Endodermal cell (in vitro differentiated cells): ENCODE measurements around the gene SYNE3. TPM values are rescaled to one million over a fixed set of nuclear protein-coding genes. Genes with fewer than 3 reads are reported as not detected.

ENCODE experiments used
- DNase-seq: peaks from one replicate; pipeline ENCODE4 v3.0.0-alpha.2; 2017
- H3K27ac ChIP-seq: 2 replicates; pipeline ENCODE4 v1.5.1; 2013; ENCODE audit warnings: mild to moderate bottlenecking, low read depth, low read length, moderate library complexity
- H3K27me3 ChIP-seq: 2 replicates; pipeline ENCODE4 v1.6.1; 2013; ENCODE audit warnings: mild to moderate bottlenecking, low read length, moderate library complexity; ENCODE audit not compliant: insufficient read depth, control insufficient read depth, poor library complexity, severe bottlenecking
- H3K36me3 ChIP-seq: 2 replicates; pipeline ENCODE4 v1.7.0; 2013; ENCODE audit warnings: mild to moderate bottlenecking, low read length, moderate library complexity; ENCODE audit not compliant: control insufficient read depth, insufficient read depth
- H3K4me1 ChIP-seq: one replicate; pipeline ENCODE4 v1.7.0; 2013; ENCODE audit warnings: low read length; ENCODE audit not compliant: control insufficient read depth, insufficient read depth
- H3K4me3 ChIP-seq: 2 replicates; pipeline ENCODE4 v1.5.1; 2013; ENCODE audit warnings: mild to moderate bottlenecking, low read length, moderate library complexity
- H3K9ac ChIP-seq: 2 replicates; pipeline ENCODE4 v1.6.1; 2013; ENCODE audit warnings: mild to moderate bottlenecking, low read length, moderate library complexity; ENCODE audit not compliant: poor library complexity, severe bottlenecking; ENCODE audit errors: extremely low read depth
- H3K9me3 ChIP-seq: 2 replicates; pipeline ENCODE4 v1.6.1; 2013; ENCODE audit warnings: mild to moderate bottlenecking, low read length, moderate library complexity; ENCODE audit not compliant: control insufficient read depth
- H3K27ac Mint-ChIP-seq: 2 replicates; pipeline ENCODE4 v1.8.0; 2020; ENCODE audit warnings: mixed read lengths
- H3K27me3 Mint-ChIP-seq: 2 replicates; pipeline ENCODE4 v1.8.0; 2021; ENCODE audit warnings: mild to moderate bottlenecking, mixed read lengths; ENCODE audit not compliant: insufficient read depth
- H3K36me3 Mint-ChIP-seq: 2 replicates; pipeline ENCODE4 v1.8.0; 2020; ENCODE audit warnings: low read depth, mixed read lengths
- H3K4me1 Mint-ChIP-seq: 2 replicates; pipeline ENCODE4 v1.8.0; 2020; ENCODE audit warnings: mixed read lengths
- H3K4me3 Mint-ChIP-seq: 2 replicates; pipeline ENCODE4 v1.8.0; 2020; ENCODE audit warnings: mild to moderate bottlenecking, moderate library complexity, mixed read lengths
- H3K9me3 Mint-ChIP-seq: 2 replicates; pipeline ENCODE4 v1.8.0; 2020; ENCODE audit warnings: mild to moderate bottlenecking, mixed read lengths
- CTCF ChIP-seq: fragments of 200-600 bp; sonication (generic); conservative IDR thresholded peaks from 2 replicates; pipeline ENCODE4 v1.5.0; 2021; ENCODE audit warnings: antibody characterized with exemption, mild to moderate bottlenecking
- WGBS, 2 experiments: methylation state at CpG; one replicate each; pipeline versions ENCODE4 v1.1.5 to v1.1.7; 2013; ENCODE audit warnings: missing lambda C conversion rate in 2 of 2, mixed read lengths in 1 of 2; ENCODE audit not compliant: insufficient coverage in 1 of 2, insufficient read length in 1 of 2; 5-methylcytosine and 5-hydroxymethylcytosine counted together
- total RNA-seq, 2 donors: library from RNA; stranded (reverse); fragmentation: NEBNext Ultra II Directional in 1 of 2; extraction: Animal tissue kit (Norgen Biotek cat#: 25700) in 1 of 2; gene quantifications; 2 replicates in 1 of 2; 3 replicates in 1 of 2; pipeline ENCODE4 v1.2.1, GENCODE V29; 2021

The SYNE3 gene
- total RNA-seq, 2 donors from 2014 or later = 1.0 to 5.2 TPM

DNA sequence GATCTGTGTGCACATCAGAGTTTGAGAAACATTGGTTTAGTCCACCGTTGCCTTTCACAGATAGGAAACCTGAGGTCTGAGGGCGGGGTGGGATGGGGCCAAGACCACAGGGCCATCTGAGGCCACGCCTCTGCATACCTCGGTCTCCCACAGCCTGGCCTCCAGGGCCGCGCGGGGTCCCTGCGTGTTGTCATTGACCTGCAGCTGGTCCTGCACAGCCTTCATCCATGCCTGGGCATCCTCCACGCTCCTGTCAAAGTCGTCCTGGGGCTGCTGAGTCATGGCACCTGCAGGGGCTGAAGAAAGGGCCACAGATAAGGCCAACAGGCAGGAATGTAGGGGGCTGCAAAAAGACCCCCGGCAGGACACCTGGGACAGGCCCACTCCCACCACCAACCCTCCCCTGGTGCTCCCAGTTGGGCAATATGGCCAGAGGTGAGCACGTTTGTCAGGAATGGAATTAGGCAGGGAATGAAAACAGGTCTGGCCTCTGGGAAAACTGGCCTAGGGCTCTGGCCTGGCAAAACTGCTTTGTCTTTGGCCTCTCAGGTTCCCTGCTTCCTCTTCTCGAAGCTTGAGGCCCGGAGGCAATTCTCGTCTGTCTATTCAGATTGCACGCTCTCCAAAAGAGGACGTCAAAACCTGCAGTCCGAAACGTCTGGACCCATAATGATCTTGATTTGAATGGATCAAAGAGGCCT lies 40.8 kb downstream of the SYNE3 start:
- Histone ChIP-seq H3K9ac (no peak overlapping the region), H3K36me3 (peaks cover 19% of the 10 kb centered on the region), H3K4me1 (no peaks in the 10 kb centered on the region), H3K9me3 (no peaks in the 10 kb centered on the region), H3K27ac (no peak overlapping the region), H3K27me3 (no peaks in the 10 kb centered on the region), H3K4me3 (no peak overlapping the region)
- H3K27ac Mint-ChIP-seq = no peak overlapping the region
- H3K4me1 Mint-ChIP-seq = no peaks in the 10 kb centered on the region
- 88 to 89% methylated on average over 6 to 19 of the region's 19 CpGs for WGBS, 2 experiments
- no peaks in the 10 kb centered on the region for H3K9me3 Mint-ChIP-seq
- no peaks in the 10 kb centered on the region for H3K27me3 Mint-ChIP-seq
- no peak for DNase-seq
- no peak overlapping the region for H3K4me3 Mint-ChIP-seq
- peaks cover 4% of the 10 kb centered on the region for H3K36me3 Mint-ChIP-seq
- TF ChIP-seq CTCF = no peak

DNA sequence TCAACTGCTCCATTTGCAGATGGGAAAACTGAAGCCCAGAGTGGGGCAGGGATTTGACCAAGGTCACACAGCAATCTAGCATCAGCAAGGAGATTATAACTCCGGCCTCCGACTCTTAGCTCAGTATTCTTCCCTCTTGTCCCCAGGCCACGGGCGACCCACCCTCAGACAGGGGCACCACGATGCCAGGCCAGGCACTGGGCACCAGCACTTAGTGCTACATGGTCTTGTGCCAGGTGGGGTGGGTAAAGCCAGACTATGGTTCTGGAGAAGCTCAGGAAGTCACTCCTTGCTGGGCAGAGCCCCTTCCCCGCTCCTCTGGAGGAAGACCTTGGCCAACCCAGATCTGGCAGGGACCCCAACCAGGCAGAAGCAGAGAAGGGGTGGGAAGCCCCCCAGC lies 41.5 kb downstream of the SYNE3 start:
- Mint-ChIP-seq H3K4me3 (no peak overlapping the region), H3K9me3 (no peaks in the 10 kb centered on the region), H3K36me3 (peaks cover 4% of the 10 kb centered on the region), H3K27ac (no peak overlapping the region), H3K27me3 (no peaks in the 10 kb centered on the region), H3K4me1 (no peaks in the 10 kb centered on the region)
- Histone ChIP-seq H3K4me3 (no peak overlapping the region), H3K36me3 (peaks cover 19% of the 10 kb centered on the region), H3K9ac (no peak overlapping the region), H3K9me3 (no peaks in the 10 kb centered on the region), H3K4me1 (no peaks in the 10 kb centered on the region), H3K27me3 (no peaks in the 10 kb centered on the region), H3K27ac (no peak overlapping the region)
- WGBS, 2 experiments = 96 to 100% methylated on average over 2 to 6 of the region's 6 CpGs
- no peak for TF ChIP-seq CTCF
- DNase-seq = no peak

DNA sequence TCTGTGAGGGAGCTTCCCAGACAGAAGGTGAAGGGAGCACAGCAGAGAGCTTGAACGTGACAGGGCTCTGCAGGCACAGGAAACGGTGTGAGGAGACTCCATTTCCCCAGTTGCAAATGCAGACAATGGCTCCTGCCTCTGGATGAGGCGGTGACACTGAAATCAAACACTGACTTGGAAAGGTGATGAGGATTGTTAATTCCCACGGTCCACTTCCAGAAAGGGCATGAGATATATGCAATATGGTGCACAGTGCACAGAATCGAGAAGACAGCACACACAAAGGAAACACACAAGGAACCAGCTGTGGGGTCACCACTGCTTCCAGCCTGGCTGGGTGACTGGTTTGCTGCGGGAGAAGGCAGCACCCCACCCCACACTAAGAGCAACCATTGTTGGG lies 42.0 kb downstream of the SYNE3 start:
- no peak for DNase-seq
- Mint-ChIP-seq H3K4me1 (no peaks in the 10 kb centered on the region), H3K9me3 (no peaks in the 10 kb centered on the region), H3K36me3 (peaks cover 4% of the 10 kb centered on the region), H3K4me3 (no peak overlapping the region), H3K27ac (no peak overlapping the region), H3K27me3 (no peaks in the 10 kb centered on the region)
- H3K36me3 ChIP-seq = peaks cover 19% of the 10 kb centered on the region
- no peaks in the 10 kb centered on the region for H3K27me3 ChIP-seq
- no peaks in the 10 kb centered on the region for H3K4me1 ChIP-seq
- no peaks in the 10 kb centered on the region for H3K9me3 ChIP-seq
- no peak overlapping the region for H3K9ac ChIP-seq
- no peak overlapping the region for H3K27ac ChIP-seq
- no peak overlapping the region for H3K4me3 ChIP-seq
- no peak for TF ChIP-seq CTCF
- 83 to 90% methylated on average over 4 to 6 of the region's 6 CpGs for WGBS, 2 experiments
